Gastrocnemius medialis (tissue), 4 donors: Measurements from ENCODE around the gene PPAN.

Experiments
- CTCF ChIP-seq, 5 experiments: fragments of 450-650 bp in 3 of 5; fragments of 200-600 bp in 2 of 5; sonication (generic) in 2 of 5; IDR thresholded peaks in 4 of 5; conservative IDR thresholded peaks in 1 of 5; 1 replicate in 4 of 5; 2 replicates in 1 of 5; pipeline ENCODE4 v1.5.1; 2016 to 2019; ENCODE audit warnings: antibody characterized with exemption in 5 of 5, mild to moderate bottlenecking in 3 of 5, moderate library complexity in 3 of 5
- POLR2A ChIP-seq, 2 donors: fragments of 450-650 bp; IDR thresholded peaks; one replicate each; pipeline ENCODE4 v1.6.1; 2017; ENCODE audit warnings: antibody characterized with exemption in 2 of 2, mild to moderate bottlenecking in 2 of 2, moderate library complexity in 2 of 2

DNA sequence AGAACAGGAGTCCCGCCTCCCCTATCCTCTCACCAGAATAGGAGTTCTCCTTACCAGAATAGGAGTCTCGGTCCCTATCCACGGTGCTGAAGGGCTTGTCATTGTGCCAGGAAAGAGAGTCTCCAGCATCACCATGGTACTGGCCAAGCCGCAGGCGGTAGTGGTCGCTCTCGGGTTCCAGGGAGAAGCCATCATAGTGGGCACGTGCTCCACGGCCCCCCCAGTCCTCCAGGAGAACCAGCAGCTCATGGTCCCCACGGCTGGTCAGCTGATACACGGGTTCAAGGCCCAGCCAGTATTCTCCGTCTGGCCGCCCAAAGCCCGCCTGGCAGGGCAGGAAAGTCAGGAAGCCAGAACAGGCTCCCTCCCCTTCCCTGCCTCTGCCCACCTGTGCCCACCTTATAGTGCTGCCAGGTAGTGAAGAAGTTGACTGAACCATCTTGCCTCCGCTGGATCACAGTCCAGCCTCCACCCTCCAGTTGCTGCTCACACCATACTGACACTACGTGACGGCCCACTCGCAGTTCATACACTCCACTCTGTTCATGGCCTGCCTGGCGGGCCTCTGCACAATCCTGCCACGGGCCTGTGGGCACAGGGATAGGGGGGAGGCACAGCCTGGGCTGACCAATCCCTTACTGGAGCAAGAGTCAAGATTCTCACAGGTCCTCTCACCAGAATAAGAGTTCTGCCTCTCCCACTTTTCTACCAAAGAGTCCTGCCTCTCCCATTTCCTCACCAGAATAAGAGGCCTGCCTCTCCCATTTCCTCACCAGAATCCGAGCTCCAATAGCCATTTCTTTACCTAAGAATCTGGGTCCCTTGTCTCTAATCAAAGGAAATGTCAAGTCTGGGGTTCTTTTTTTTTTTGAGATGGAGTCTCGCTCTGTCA lies 12.6 kb upstream of the PPAN start:
- TF ChIP-seq CTCF (IDR thresholded peaks at IDR 0.05 in 4 of 5, conservative IDR thresholded peaks at IDR 0.05 in 1 of 5) (no peak), POLR2A (IDR thresholded peaks at IDR 0.05) (no peak)
